Measurements from ENCODE around the gene UBE2O.

- TF ChIP-seq EP300 (IDR thresholded peaks at IDR 0.05; ENCODE audit: borderline replicate concordance in 1 of 2, low read depth in 1 of 2, low read length in 1 of 2): no peak
- no peak for TF ChIP-seq ZBTB33 (IDR thresholded peaks at IDR 0.05; ENCODE audit: borderline replicate concordance, low read depth)
- no peak for TF ChIP-seq CTCF (IDR thresholded peaks at IDR 0.05)
- no peak for TF ChIP-seq GABPA (IDR thresholded peaks at IDR 0.05; ENCODE audit: low read depth)
- TF ChIP-seq TAF1 (IDR thresholded peaks at IDR 0.05; ENCODE audit: borderline replicate concordance, low read depth, low read length): no peak
- TF ChIP-seq YY1 (IDR thresholded peaks at IDR 0.05; ENCODE audit: low read depth): no peak
- no peak for TF ChIP-seq REST (IDR thresholded peaks at IDR 0.05; ENCODE audit: low read depth, low read length)
- TF ChIP-seq POLR2AphosphoS5 (IDR thresholded peaks at IDR 0.05; ENCODE audit: low read depth, low read length): no peak
- no peak for TF ChIP-seq SMC3 (IDR thresholded peaks at IDR 0.05; ENCODE audit: low read depth, low read length)
- no peak for TF ChIP-seq IRF3 (IDR thresholded peaks at IDR 0.05; ENCODE audit: low read depth, low read length)
- no peak for TF ChIP-seq GATA2 (CRISPR knock-in tag; IDR thresholded peaks at IDR 0.05)
- TF ChIP-seq SIN3A (IDR thresholded peaks at IDR 0.05; ENCODE audit: borderline replicate concordance, low read depth, low read length): no peak
Observed at GRCh38 chr17:76432004-76432403, 20.9 kb downstream of the UBE2O start.

All from SK-N-SH (cell line).